Measurements from ENCODE around the gene ADAMTSL5.
"Not testable (repeated sequence)": the region's sequence is repeated elsewhere in the genome, so short reads cannot be mapped to it uniquely, and the experiment has no call there.

GRCh38 chr19:1539749-1540148 is 26.9 kb upstream of the ADAMTSL5 start:
- not testable (repeated sequence) for TF ChIP-seq REST (IDR thresholded peaks at IDR 0.05; ENCODE audit: borderline replicate concordance); CTCF (IDR thresholded peaks at IDR 0.05; ENCODE audit: poor library complexity, severe bottlenecking); EP300 (conservative IDR thresholded peaks at IDR 0.05; ENCODE audit: poor library complexity, severe bottlenecking)

Data from neural cell (in vitro differentiated cells).